Left kidney (tissue), 2 donors: ENCODE measurements around the gene NEIL3. TPM values are rescaled to one million over a fixed set of nuclear protein-coding genes. Genes with fewer than 3 reads are reported as not detected.
"Not testable (repeated sequence)": the region's sequence is repeated elsewhere in the genome, so short reads cannot be mapped to it uniquely, and the experiment has no call there.

Experiments
- DNase-seq: peaks from one replicate; pipeline ENCODE4 v3.0.0-alpha.2; 2013
- polyA plus RNA-seq: library from polyadenylated mRNA; unstranded; fragments of 120-200 nt; gene quantifications from one replicate; pipeline ENCODE4 v1.2.1, GENCODE V29; 2013; ENCODE audit not compliant: insufficient read length

NEIL3 gene
- polyA plus RNA-seq, 1 donor = 9.3 TPM

DNA sequence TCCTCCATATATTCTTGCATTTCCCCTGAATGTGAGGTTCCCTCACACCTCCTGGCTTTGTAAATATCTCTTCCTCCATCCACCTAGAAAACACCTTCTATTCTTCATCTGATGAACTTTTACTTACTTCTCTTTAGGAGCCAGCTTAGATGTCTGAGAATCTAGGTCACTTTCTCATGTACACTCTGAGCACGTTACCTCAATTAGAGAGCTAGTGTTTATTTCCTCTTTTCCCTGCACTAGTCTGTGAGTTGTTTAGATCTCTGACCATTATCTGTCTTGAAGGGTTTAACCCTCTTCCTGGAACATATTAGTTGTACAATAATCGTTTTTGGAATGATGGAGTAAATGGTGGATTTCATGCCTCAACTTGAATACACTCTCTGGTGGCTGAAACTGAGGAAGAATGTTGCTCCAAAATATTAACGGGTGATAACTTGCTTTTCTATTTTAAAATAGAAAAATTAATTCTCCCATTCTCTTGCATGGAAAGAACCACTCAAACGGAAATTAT, 8.5 kb upstream of the NEIL3 start:
- DNase-seq = no peak

DNA sequence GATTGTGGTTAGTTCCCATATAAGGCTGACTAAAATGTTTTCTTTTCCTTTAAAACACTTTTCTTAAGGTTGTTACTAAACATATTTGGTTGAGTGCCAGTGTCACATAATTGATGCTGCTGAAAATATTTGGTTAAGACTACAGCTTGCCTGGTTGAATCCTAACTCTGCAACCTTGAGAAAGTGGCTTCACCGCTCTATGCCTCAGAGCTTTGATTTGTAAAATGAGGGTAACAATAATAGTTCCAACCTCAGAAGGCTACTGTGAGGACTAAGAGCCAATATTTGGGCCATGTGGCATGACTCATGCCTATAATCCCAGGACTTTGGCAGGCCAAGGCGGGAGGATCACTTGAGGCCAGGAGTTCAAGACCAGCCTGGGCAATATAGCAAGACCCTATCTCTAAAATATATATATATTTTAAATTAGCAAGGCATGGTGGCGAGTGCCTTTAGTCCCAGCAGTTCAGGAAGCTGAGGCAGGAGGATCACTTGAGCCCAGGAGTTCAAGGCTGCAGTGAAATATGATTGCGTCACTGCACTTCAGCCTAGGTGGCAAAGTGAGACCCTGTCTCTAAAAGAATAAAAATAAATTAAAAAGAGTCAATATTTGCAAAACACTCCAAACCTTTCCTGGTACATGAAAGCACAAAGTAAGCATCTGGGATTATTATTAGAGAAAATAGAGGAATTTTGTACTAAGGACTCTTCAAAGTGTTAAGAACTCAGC, 7.1 kb upstream of the NEIL3 start:
- DNase-seq = no peak

DNA sequence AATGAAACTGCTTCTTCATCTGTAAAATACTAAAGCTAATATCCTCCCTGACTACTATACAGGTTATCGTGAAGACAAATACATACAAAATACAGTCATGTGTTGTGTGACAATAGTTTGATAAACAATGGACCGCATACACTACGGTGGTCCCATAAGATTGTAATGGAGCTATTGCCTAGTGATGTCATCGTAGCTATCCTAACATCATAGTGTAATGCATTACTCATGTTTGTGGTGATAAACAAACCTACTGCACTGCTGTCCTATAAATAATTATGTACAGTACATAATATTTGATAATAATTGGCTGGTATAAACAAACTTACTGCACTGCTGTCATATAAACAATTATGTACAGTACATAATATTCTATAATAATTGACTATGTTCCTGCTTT, 5.6 kb upstream of the NEIL3 start:
- DNase-seq = no peak

DNA sequence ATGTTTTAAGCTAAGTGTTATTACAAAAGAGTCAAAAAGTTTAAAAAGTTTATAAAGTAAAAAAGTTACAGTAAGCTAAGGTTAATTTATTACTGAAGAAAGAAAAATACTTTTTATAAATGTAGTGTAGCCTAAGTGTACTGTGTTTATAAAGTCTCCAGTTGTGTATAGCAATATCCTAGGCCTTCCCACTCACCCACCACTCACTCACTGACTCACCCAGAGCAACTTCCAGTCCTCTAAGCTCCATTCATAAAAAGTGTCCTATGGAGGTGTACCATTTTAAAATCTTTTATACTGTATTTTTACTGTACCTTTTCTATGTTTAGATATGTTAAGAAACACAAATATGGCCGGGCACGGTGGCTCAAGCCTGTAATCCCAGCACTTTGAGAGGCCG, 4.8 kb upstream of the NEIL3 start:
- not testable (repeated sequence) for DNase-seq

DNA sequence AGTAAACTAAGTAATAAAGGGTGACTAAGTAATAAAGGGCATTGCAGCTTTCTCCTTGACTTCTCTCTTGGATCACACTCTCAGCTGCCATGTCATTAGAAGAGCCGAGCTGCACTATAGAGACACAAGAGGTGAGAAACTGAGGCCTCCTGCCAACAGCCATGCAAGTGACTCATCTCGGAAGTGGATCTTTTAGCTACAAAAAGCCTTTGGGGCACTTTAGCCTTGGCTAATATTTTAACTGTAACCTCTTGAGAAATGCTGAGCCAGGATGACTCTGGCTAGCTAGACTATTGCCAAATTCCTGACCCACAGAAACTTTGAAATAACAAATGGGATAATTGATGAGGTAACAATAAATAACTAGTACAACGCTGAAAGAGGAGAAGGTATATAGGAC, 1.5 kb upstream of the NEIL3 start:
- no peak for DNase-seq

DNA sequence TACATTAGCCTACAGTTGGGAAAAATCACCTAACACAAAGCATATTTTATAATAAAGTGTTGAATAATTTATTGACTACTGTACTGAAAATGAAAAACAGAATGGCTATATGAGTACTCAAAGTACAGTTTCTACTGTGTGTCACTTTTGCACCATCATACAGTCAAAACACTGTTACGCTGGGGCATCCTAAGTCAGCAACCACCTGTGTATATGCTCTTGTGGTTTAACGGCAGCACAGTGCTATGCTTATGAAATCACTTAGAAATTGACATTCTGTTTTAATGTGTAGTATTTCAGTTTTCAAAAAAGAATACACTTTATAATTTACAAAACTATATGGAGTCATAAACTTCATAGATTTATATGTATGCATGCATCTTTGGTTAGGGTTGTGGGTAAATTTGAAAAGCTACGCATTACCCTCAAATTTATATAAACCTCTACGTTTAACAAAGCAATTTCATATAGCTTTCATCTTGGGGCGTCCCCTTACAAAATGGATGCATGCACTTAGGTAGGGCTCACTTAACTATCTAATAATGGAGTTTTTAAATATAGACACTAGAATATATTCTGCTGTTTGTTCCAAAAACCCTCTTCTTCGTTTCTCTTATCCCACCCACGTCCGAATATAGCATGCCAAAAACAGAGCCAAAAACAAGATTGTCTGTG, 690 bp upstream of the NEIL3 start:
- DNase-seq = no peak

DNA sequence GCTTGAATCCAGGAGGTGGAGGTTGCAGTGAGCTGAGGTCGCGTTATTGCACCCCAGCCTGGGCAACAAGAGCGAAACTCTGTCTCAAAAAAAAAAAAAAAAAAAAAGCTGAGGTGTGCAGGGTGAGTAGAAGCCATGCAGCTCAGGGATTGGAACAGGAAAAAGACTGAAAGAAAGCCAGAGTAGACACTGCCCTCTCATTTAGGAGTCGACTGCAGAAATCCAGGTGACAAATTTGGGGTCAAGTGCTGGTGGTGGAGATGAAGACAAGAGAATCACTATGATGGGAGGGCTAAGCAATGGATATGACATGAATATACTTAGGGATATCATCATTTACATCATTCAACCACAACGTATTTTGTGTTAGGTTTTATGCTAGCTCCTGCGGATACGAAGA, 1.9 kb downstream of the NEIL3 start:
- no peak for DNase-seq

DNA sequence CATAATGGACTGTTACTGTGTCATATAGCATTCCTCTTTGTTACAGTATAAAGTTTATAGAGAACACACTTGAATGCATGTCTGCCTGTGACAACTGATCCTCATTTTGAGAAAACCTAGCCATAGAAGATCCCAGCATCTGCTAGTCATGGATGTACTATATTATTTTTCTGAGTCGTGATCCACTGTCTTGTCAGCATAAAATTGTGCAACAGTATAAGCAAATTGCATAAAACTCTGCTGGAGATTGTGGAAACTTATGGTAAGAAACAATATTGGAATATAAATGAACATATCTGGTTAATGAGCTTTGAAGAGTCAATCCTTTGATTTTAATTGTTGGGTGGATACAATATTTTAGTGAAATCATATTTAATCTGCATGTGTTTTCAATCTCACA, 3.6 kb downstream of the NEIL3 start:
- DNase-seq = no peak

DNA sequence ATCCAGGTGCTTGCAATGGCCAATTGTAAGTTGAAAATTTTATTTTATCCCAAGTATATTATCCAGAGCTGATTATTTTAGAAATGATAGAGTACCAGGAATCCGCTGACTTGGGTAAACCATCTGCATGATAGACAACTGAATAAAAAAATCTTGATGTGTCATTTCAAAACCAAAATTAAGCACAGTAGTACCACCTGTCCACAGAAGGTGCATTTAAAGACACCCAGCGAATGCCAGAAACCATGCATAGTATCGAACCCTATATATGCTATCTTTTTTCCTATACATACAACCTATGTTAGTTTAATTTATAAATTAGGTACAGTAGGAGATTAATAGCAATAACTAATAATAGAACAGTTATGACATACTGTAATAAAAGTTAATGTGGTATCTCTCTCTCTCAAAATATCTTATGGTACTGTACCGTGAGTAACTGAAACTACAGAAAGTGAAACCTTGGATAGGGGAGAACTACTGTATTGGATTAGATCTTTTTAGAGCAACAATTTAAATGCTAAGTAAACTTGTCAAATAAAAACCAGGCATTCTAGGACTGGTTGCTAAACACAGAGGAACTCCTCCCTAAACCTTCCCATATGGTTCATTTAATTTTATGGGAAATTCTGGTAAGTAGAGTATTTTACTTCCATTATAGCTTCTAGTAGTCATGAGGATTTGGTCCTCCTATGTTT, 6.2 kb downstream of the NEIL3 start:
- no peak for DNase-seq

DNA sequence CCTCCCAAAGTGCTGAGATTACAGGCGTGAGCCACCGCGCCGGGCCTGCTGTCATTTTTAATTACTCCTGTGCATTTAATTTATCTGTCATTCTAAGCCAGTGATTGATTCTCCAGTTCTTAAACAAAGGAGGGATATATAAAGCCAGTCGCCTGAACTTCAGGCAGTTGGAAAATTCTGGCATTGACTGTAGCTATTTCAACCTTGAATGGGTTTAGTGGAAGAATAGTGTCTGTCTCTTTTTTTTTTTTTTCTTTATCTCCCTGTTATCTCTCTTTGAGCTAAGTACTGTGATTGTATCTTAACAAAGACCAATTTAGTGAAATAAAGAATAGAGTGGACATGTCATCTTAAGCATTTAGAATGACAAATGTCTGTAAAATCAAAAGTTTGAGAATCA, 11.0 kb downstream of the NEIL3 start:
- DNase-seq = no peak

DNA sequence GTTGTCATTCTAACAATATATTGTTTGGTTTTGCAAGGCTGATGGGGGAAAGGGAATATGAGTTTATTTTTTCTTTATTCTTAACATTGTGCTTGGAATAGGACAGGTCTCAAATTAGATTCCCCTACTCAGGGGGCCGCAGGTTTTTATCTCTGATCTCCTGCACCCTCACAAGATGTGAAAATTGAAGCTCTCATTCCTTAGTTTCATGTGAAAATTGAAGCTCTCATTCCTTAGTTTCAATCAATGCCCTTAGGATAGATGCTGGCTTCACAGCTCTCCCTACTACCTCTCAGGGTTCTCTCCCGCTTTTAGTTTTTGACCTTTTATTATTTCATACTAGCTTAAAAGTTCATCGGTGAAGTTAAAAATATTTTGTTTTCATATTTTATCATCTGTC, 12.0 kb downstream of the NEIL3 start:
- DNase-seq = no peak

DNA sequence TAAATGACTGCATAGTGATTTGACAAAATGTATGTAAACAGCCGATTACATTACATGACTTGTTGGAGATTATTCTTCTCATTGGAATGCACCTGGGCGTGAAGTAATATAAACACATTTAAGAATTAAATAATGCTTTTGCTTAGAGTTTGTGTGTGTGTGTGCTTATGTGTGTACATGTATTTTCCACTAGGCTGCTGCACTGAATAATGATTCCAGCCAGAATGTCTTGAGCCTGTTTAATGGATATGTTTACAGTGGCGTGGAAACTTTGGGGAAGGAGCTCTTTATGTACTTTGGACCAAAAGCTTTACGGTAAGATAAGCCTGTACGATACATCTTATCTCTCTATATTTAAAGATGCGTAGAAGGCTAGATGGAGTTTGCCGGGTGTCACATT, 12.6 kb downstream of the NEIL3 start:
- DNase-seq = no peak

DNA sequence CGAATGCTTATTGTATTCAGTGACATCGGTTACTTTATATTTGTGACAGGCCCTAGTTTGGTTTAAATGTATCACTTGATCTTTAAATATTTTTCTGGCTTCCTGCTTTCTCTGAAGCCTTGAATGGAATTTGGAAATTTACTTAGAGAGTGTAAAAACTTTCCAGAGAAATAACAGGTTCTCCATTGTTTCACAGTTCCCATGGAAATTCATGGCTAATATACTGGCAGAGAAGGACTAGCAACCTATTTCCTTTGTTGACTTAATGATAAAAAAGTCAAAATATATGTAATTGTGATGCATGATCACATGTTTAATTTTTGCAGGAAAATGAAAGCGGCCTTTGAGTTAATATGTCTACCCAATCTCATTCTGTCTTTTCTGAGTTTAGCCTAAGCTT, 13.2 kb downstream of the NEIL3 start:
- DNase-seq = no peak

DNA sequence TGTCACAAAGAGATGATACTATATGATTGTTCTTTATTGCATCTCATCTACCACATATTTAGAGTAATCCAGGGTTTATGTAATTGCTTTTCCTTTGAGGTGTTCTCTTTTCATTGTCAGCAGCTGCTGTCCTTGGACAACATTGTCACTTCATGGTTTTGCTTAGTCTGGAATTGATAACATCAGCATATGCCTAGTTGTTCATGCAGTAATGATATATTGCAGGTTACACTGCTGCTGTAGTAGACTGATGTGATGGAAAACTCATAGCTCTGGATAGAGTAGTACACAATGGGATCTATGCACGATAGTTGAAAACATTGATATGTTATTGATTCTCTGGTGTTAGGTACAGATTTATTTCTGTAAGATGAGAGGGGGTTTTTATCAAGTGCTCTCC, 13.7 kb downstream of the NEIL3 start:
- no peak for DNase-seq

DNA sequence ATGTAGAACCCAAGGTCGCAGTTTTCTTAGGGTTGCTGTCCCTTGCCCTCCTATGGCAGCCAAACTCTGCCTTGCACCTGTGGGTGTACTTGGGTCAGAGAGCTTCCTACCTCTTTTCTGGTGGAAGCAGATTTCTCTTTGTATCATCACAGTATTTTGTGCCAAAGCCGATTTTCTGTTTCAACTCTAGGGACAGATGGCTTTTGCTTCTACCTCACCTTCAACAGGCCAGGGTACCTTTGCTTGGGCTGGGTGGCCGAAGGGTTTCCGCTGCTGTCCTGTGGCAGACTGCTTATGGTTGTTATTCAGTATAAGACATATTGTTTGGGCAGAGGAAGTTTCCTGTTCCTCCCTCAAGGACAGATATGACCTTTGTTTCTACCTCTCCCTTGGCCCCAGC, 22.4 kb downstream of the NEIL3 start:
- DNase-seq = no peak

DNA sequence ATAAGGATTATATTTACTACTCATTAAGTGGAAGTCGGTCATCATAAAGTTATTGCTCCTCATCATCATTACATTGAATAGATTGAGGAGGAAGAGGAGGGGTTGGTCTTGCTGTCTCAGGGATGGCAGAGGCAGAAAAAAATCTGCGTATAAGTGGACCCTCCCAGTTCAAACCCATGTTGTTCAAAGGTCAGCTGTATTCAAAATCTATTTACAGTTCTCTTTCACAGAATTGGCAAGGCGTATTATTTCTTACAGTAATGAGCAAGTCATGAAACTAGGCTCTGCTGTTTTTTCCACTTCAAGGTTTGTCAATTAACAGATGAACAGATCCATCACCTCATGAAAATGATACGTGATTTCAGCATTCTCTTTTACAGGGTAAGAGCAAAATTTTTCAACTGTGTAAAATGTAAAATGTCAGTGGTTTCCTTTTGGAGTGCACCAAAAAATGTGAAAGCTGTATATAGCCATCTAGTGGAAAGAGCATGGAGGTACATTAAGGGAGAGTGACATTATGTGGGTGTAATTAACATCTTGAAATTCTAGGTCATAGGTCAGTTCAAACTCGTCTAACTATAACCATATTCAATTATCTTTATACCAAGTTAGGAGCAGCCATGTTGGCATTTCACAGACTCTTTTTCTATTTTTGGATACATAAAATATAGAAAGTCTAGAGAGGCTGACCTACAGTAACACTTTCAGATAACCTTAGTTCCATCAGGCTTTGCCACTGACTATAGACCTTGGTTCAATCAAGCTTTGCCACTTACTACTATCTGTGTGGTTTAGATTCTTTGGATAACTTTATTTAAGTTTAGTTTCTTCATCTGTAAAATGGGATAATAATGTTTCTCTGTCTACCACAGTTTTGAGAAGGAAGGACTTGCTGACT, 30.1 kb downstream of the NEIL3 start:
- peak; percentile 25 for DNase-seq

DNA sequence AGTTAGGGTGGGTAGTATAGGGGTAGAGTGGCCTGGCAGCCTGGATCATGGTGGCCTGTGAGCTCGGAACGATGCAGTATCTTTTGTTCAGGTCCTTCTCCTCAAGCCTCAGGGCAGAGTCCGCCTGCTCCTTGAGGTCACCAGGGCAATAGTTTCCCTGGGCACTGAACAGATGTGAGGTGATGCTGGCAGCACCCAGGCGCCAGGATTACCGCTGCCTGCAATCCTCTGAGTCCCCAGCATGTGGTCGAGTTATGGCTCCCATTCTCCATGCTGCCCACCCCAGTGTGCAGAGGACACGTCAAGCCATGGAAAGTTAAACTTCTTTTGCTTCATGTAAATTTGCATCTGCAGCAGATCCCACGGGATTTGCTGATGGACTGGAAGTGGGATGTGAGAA, 38.7 kb downstream of the NEIL3 start:
- DNase-seq = no peak

DNA sequence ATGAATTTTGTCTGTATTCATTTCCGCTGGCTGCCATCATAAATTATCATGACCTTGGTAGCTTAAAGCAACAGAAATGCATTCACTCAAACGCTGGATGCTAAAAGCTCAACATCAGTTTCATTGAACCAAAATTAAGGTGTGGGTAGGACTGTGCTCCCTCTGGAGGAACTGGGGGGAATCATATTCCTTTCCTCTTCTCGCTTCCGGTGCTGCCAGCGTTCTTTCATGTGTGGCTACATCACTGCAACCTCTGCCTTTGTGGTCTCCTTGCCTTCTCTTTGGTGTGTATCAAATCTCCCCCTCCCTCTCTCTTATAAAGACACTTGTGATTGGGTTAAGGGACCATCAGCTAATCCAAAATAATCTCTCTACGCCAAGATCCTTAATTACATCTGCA, 39.5 kb downstream of the NEIL3 start:
- DNase-seq = no peak

DNA sequence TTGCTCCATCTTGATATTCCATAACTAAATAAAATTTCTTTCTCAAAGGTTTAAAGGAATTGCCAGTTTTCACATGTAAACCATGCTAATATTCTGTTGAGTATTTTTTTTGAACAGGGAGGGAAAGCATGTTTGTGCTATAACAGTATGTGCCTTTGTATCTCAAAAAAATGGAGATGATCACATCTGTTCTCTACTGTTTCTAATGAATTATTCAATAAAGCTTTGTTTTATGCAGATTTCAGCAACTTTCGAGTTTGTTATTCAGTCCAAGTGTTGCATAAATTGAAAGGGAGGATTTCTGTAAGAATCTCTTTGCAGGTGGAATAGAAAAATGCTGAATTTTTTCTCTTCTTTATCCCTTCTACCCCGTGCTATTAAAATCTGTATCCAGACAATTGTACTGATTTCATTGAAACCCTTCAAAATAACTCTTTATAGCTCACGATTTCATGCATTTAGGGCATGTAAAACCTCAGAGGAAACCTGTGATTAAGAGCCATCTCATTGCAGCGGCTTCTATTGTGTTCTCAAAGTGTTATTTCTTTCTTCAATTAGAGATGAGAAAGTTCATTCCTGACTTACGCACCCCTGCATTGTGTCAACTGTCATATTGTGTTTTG, 42.1 kb downstream of the NEIL3 start:
- DNase-seq = no peak

DNA sequence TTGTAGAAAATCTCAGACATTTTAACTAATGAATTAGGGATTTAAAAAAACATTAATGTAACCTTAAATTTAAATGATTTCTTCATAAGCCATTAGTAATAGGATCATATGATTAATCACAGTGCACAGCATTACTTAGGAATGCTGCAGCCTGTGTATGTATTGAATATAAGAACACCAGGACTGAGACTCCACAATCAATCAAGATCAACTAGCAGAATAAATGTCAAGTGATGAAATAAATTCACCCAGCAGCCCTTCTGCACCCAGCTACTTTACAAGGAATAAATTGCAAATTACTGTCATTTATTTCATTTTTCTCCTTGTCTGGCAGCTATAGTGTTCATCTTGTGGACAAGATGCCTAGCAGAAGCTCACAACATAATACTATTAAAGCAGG, 46.5 kb downstream of the NEIL3 start:
- DNase-seq = no peak

DNA sequence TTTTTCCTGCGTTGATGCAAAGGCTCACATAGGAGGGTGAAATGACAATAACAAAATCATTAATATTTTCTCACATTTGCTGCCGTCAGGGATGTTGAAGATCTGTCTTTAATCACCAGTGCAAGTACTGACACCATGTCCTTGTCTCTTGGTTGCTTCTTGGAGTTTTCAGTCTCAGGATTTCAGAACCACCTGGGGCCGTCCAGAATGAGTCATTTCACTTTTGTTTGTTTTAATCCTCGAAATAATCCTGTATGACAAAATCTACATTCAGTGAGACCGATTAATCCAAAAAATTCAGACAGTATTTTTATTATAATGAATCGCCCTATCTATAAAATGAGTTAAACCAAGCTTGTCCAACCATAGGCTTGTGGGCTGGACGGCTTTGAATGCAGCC, 47.2 kb downstream of the NEIL3 start:
- DNase-seq = no peak

DNA sequence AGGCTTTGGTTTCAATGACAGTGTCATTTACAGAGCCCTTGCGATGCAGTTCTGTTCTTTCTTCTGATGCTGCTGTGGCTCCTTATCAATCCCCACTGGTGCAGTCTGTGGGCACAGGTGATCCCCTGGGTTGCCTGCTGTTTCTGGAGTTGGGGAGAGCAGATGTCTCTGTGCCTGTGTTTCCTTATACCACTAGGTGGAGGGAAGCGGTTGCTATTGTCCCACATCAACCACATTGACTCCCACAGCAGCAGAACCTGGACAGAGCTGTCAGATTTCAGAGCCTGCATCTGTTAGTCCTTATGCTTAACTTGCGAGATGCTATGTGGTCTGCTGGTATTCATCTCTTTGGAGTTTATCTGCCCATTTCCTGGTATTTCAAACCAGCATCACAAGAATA, 57.7 kb downstream of the NEIL3 start:
- no peak for DNase-seq
